Activated CD8-positive, alpha-beta memory T cell treated with anti-CD3 and anti-CD28 coated beads, Interleukin-2, amount 50 U/mL, for 24 hours (primary cell): Measurements from ENCODE around the gene STX4.

Source experiments
- DNase-seq: peaks from one replicate; pipeline ENCODE4 v3.0.0-alpha.2; 2020; ENCODE audit errors: extremely low read depth

The STX4 gene

GRCh38 chr16:31083556-31083955, 50.2 kb downstream of the STX4 start:
- DNase-seq: no peak

DNA sequence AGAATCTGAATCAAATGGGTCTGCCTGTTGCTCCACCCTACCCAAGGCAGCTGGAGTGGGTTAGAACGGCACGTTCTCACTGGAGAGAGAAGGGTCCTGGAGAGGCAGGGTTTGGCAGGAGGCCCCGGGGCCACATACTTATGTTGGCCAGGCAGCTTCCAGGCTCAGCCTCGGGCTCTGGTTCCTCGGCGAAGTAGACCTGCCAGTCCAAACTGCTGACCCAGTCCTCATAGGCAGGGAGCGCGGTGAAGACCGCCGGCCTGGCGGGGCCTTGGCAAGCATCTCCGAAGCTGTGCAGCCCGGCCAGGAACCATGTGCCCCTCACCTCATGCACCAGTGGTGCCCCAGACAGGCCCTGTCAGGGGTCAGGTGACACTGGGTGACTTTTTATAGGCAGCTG, 50.6 kb downstream of the STX4 start:
- no peak for DNase-seq

- no peak for DNase-seq
Measured at GRCh38 chr16:31084584-31085302, 51.4 kb downstream of the STX4 start.

DNA sequence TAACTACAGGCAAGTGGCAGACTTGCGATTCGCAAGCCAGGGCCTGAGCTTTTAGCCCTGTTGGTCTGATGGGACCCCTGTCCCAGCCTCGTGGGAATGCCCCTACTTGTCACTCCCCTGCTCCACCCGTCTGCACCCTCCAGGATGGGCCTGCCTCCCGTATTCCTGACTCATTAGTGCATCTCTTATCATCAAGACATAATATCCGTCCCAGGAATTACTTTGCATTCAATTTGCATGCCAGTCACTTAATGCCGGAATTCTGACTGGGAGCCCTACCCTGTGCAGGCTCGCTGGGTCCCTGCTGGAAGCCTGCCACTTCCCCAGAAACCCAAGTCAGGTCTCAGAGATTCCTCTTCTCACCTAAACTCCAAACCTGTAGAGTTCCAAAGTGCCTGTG, 52.1 kb downstream of the STX4 start:
- no peak for DNase-seq

DNA sequence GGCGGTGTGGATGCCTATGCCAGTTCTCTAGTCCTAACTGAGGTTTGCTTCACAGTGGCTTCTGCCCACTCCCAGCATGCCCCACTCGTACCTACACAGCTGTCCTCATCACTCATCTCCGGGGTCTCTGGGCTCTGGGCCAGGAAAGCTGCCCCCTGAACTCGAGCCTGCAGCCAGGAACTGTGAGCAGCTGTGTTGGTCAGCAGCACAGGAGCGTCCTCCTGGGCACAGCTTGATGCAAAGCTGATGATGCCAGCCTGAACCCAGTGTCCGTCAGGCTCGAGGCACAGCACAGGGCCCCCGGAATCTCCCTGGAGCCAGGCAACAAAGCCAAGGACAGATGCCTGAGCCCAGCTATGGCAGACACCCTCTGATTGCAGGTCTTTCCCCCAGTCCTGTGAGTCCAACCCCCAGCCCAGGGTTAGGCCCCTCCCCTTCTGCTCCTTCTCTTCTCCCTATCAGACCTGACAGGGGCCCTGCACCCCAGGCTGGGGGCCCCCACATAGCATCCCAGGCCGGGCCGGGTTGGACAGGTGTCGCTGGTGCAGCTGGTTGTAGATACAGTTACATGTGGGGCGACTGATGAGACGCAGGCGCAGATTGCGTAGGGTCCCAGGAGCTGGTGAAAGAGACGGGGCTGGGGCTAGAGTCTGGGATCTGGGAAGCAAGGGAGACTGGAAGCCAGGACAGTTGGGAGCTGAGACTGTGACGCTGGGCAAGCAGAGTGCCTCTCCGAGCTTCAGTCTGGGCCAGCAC, 52.7 kb downstream of the STX4 start:
- no peak for DNase-seq

GRCh38 chr16:31086629-31086906, 53.2 kb downstream of the STX4 start:
- no peak for DNase-seq

GRCh38 chr16:31087481-31087880, 54.1 kb downstream of the STX4 start:
- DNase-seq: no peak

GRCh38 chr16:31087971-31088370, 54.6 kb downstream of the STX4 start:
- DNase-seq: no peak

DNA sequence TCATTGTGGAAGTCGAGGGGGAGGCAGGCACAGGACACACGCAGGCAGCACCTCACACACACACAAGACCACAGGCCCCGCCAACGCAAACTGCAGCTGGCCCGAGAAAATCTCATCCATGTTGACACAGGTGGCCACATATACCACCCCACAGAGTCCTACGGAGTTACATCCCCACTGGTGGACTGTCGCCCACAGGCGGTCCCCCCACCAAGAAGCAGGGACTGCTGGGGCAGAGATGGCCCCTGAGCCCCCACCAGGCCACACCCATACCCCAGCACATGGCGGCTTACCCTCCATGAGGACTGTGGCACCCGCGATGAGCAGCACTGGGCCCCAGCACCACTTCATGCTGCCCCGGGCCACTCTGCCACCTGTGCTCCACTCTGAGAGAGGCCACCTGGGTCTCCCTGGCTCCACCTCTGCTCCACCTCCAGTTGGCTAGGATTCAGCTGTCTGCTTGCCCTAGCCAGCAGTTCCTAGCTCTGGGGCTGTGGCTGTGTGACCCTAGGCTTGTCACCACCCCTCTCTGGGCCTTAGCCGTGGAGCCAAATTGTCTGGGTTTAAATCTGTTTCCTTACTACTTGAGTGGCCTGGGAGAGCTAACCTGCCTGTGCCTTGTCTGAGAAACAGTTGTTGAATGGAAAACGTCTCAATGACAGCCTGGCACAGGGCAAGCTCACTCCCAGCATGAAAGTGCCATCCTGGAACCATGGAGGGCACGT, 55.3 kb downstream of the STX4 start, which contains the start of gene PRSS53:
Gene PRSS53, minus strand, starts transcription at position 485 of the 725 bp plus-strand sequence. Its CDS starts 134 bp downstream, at position 351.
- DNase-seq: no peak

- no peak for DNase-seq
Measured at GRCh38 chr16:31089199-31089598, 55.8 kb downstream of the STX4 start.
